ENCODE measurements around the gene AMH.
"Not testable (repeated sequence)": the region's sequence is repeated elsewhere in the genome, so short reads cannot be mapped to it uniquely, and the experiment has no call there.

AMH gene

DNA sequence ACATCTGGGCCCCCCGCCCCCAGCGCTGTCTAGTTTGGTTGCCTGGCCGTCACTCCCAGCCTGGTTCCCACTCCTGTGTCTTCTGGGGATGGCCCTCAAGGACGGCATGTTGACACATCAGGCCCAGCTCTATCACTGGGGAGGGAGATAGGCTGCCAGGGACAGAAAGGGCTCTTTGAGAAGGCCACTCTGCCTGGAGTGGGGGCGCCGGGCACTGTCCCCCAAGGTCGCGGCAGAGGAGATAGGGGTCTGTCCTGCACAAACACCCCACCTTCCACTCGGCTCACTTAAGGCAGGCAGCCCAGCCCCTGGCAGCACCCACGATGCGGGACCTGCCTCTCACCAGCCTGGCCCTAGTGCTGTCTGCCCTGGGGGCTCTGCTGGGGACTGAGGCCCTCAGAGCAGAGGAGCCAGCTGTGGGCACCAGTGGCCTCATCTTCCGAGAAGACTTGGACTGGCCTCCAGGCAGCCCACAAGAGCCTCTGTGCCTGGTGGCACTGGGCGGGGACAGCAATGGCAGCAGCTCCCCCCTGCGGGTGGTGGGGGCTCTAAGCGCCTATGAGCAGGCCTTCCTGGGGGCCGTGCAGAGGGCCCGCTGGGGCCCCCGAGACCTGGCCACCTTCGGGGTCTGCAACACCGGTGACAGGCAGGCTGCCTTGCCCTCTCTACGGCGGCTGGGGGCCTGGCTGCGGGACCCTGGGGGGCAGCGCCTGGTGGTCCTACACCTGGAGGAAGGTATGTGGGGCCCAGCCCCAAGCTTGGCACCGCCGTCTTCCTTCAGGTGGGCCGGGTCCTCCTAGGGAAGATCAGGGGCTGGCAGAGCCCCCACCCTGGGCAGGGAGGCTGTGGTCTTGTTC, at the start of gene AMH:
AMH (plus strand) TSS at position 314 of the 857 bp plus-strand sequence; CDS start at position 324, 10 bp downstream.
- no peak for DNase-seq (ENCODE audit: extremely low read depth, low read depth)
- TF ChIP-seq, protein P1, sequence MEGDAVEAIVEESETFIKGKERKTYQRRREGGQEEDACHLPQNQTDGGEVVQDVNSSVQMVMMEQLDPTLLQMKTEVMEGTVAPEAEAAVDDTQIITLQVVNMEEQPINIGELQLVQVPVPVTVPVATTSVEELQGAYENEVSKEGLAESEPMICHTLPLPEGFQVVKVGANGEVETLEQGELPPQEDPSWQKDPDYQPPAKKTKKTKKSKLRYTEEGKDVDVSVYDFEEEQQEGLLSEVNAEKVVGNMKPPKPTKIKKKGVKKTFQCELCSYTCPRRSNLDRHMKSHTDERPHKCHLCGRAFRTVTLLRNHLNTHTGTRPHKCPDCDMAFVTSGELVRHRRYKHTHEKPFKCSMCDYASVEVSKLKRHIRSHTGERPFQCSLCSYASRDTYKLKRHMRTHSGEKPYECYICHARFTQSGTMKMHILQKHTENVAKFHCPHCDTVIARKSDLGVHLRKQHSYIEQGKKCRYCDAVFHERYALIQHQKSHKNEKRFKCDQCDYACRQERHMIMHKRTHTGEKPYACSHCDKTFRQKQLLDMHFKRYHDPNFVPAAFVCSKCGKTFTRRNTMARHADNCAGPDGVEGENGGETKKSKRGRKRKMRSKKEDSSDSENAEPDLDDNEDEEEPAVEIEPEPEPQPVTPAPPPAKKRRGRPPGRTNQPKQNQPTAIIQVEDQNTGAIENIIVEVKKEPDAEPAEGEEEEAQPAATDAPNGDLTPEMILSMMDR (IDR thresholded peaks at IDR 0.05; ENCODE audit: low read depth, low read length, missing control alignments), result no peak
- H3K4me3 ChIP-seq (replicated peaks; ENCODE audit: low read depth, low read length), result no peak within 1 kb of the TSS

DNA sequence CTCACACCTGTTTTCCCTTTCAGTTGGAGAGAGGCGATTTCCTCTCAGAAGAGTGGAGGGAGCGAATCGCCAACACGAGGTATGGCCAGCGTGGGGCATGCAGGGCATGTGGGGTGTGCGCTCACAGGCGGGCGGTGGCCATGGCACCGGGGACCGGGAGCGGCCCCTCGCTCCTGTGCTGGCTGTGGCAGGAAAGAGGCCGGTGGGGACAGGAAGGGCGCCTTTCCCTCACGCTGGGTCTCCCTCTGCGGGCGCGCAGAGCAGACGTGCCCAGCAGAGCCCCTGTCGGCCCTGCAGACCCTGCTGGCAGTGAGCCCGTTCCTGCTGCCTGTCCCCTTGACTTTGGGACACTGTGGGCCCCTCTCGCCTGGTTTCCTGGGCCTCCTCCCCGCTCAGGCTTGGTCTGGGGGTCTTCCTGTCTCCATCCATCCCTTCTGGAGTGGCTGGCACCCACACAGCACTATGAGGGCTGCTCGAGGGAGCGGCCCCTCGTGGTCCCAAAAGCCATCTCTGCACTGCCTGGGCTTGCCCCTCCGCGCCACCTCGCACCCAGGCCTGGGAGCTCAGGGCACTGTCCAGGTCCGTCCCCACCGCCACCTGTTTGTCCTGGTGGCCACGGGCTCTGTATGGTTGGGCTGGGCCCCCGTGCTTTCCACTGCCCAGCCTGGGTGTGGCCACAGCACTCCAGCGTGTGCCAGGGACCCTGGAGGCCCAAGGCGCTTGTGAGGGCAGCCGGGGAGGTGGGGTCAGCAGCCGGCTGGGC, 49.1 kb upstream of the AMH start:
- no peak overlapping the region for H3K4me3 ChIP-seq (replicated peaks; ENCODE audit: low read depth, low read length)
- no peak for DNase-seq (ENCODE audit: extremely low read depth, low read depth)
- TF ChIP-seq, protein P1 (IDR thresholded peaks at IDR 0.05; ENCODE audit: low read depth, low read length, missing control alignments), result no peak

DNA sequence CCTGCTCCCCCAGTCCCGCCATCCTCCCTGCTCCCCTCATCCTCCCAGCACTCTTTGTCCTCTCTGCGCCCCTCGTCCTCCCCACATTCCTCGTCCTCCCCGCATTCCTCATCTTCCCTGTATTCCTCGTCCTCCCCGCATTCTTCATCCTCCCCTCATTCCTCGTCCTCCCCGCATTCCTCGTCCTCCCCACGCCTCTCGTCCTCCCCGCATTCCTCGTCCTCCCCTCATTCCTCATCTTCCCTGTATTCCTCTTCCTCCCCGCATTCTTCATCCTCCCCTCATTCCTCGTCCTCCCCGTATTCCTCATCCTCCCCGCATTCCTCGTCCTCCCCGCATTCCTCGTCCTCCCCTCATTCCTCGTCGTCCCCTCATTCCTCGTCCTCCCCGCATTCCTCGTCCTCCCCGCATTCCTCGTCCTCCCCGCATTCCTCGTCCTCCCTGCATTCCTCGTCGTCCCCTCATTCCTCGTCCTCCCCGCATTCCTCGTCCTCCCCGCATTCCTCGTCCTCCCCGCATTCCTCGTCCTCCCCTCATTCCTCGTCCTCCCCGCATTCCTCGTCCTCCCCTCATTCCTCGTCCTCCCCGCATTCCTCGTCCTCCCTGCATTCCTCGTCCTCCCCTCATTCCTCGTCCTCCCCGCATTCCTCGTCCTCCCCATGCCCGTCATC, 48.4 kb upstream of the AMH start:
- DNase-seq (ENCODE audit: extremely low read depth, low read depth); H3K4me3 ChIP-seq (replicated peaks; ENCODE audit: low read depth, low read length): not testable (repeated sequence)

DNA sequence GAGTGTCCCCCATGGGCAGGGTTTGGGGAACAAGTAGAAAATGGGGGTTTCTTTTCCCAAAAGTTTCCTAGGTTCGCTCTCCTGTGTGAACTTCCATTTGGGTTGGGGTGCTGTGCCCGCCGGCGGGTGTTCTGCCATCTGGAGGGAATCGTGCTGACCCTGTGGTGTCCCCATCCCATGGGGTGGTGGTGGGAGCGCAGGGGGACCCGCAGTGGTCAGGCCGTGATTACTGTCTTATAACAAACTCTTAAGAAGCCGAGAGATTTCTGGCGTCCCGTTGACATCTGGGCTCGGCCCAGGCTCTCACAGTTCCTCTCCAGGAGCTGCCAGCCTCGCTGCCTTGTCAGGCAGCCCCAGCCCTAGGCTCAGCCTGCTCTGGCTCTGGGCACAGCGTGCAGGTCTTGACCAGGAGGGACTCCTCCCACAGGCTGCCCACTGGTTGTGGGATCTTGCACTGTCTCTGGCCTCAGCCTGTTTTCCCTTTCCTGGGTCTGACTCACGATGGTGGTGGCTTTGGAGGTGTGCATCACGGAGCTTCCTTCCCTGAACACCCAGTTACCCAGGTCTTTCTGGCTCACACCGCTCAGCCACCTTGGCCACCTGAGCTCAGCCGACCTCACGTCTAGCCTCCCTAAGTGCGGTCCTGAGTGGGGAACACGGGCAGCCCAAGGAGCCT, 47.5 kb upstream of the AMH start:
- H3K4me3 ChIP-seq (replicated peaks; ENCODE audit: low read depth, low read length), result no peak overlapping the region
- no peak for DNase-seq (ENCODE audit: extremely low read depth, low read depth)
- TF ChIP-seq, protein P1 (IDR thresholded peaks at IDR 0.05; ENCODE audit: low read depth, low read length, missing control alignments), result no peak

DNA sequence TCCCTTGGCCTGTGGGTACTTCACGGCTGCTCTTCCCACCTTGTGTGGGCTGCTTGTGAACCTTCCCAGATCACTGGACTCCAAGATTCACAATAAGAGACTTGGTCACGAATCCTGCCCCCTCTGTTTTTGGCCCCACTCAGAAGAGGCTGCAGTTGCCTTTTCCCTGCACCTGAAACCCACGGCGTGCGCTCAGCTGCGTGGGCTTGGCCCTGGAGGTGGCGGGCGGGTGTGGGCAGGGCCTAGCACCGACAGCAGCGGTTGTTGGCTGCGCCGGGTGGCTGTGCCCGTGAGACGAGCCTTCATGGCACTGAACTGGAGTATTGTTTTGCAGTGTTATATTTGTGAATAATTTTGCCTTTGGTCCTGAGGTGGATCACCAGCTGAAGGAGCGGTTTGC, 46.8 kb upstream of the AMH start:
- TF ChIP-seq, protein P1 (IDR thresholded peaks at IDR 0.05; ENCODE audit: low read depth, low read length, missing control alignments), result no peak
- DNase-seq (ENCODE audit: extremely low read depth, low read depth), result no peak
- H3K4me3 ChIP-seq (replicated peaks; ENCODE audit: low read depth, low read length), result no peak overlapping the region

DNA sequence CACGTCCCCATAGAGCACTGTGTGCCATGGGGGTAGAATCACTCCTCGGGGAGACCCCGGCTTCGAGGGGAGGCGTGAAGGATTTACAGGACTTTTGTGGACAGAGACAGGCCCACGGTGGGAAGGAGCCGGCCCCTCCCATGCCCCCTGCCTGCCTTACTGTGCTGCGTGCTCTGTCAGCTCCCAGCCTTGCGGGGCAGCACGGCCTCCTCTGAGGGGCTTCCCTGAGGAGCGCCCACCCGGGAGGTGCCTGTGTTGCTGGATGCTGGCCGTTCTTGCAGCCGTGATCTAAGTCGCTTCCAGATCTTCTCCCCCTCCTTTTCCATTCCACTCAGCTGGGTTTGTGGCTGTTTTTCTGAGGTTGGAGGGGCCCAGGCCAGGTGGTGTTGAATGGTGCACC, 42.1 kb upstream of the AMH start:
- TF ChIP-seq, protein P1 (IDR thresholded peaks at IDR 0.05; ENCODE audit: low read depth, low read length, missing control alignments), result no peak
- no peak overlapping the region for H3K4me3 ChIP-seq (replicated peaks; ENCODE audit: low read depth, low read length)
- DNase-seq (ENCODE audit: extremely low read depth, low read depth), result no peak
